Fibroblast of lung (primary cell): Measurements from ENCODE around the gene SNX32. TPM values are rescaled to one million over a fixed set of nuclear protein-coding genes. Genes with fewer than 3 reads are reported as not detected.

Experiments
- DNase-seq, 2 donors: peaks; one replicate each; pipeline versions ENCODE4 v3.0.0 to v3.0.0-alpha.2; 2010; ENCODE audit warnings: low read depth in 2 of 2
- H2AFZ ChIP-seq: 2 replicates; pipeline ENCODE4 v1.5.1; 2012; ENCODE audit warnings: low read length, control low read depth, inconsistent platforms
- H3K27ac ChIP-seq: 2 replicates; pipeline ENCODE4 v1.5.1; 2011; ENCODE audit warnings: low read length, control low read depth; ENCODE audit not compliant: insufficient read depth
- H3K27me3 ChIP-seq: 2 replicates; pipeline ENCODE4 v1.5.1; 2011; ENCODE audit warnings: mild to moderate bottlenecking, low read length; ENCODE audit not compliant: control insufficient read depth, insufficient read depth
- H3K36me3 ChIP-seq: 2 replicates; pipeline ENCODE4 v1.5.1; 2011; ENCODE audit warnings: low read length; ENCODE audit not compliant: control insufficient read depth, insufficient read depth
- H3K4me1 ChIP-seq: 2 replicates; pipeline ENCODE4 v1.5.1; 2011; ENCODE audit warnings: low read length; ENCODE audit not compliant: control insufficient read depth, insufficient read depth; ENCODE audit errors: extremely low read depth
- H3K4me2 ChIP-seq: 2 replicates; pipeline ENCODE4 v1.5.1; 2011; ENCODE audit warnings: low read length, control low read depth; ENCODE audit not compliant: insufficient read depth; ENCODE audit errors: extremely low read depth
- H3K4me3 ChIP-seq, 4 experiments: fragments of 200-600 bp in 1 of 4; sonication (generic) in 1 of 4; replicated peaks in 1 of 4; 2 replicates each; pipeline ENCODE4 v1.5.1; 2011 to 2016; ENCODE audit warnings: low read length in 4 of 4, low read depth in 3 of 4, mild to moderate bottlenecking in 3 of 4, control low read depth in 2 of 4, inconsistent platforms in 1 of 4, mixed read lengths in 1 of 4; ENCODE audit not compliant: insufficient read depth in 1 of 4; ENCODE audit errors: control extremely low read depth in 1 of 4
- H3K79me2 ChIP-seq: 2 replicates; pipeline ENCODE4 v1.5.1; 2012; ENCODE audit warnings: mild to moderate bottlenecking, low read length, inconsistent platforms; ENCODE audit not compliant: control insufficient read depth, insufficient read depth
- H3K9ac ChIP-seq: 2 replicates; pipeline ENCODE4 v1.5.1; 2011; ENCODE audit warnings: mild to moderate bottlenecking, low read length, control low read depth; ENCODE audit not compliant: insufficient read depth
- H3K9me3 ChIP-seq: 2 replicates; pipeline ENCODE4 v1.5.1; 2012; ENCODE audit warnings: low read depth, low read length; ENCODE audit not compliant: control insufficient read depth, insufficient read depth
- H4K20me1 ChIP-seq: 2 replicates; pipeline ENCODE4 v1.5.1; 2011; ENCODE audit warnings: low read length; ENCODE audit not compliant: control insufficient read depth, insufficient read depth; ENCODE audit errors: extremely low read depth
- CTCF ChIP-seq, 2 donors: IDR thresholded peaks in 1 of 2; conservative IDR thresholded peaks in 1 of 2; 1 replicate in 1 of 2; 2 replicates in 1 of 2; pipeline ENCODE4 v1.5.1; 2011 to 2012; ENCODE audit warnings: low read length in 2 of 2, control low read depth in 1 of 2, inconsistent platforms in 1 of 2, low read depth in 1 of 2, mild to moderate bottlenecking in 1 of 2
- EZH2 ChIP-seq: IDR thresholded peaks from 2 replicates; pipeline ENCODE4 v1.5.1; 2012; ENCODE audit warnings: low read length, control low read depth, mild to moderate bottlenecking; ENCODE audit errors: missing control alignments
- polyA plus RNA-seq, 2 donors: library from polyadenylated mRNA; depleted of rRNA in 1 of 2; stranded (reverse) in 1 of 2; unstranded in 1 of 2; fragments of >200 nt; gene quantifications; 2 replicates each; pipeline ENCODE4 v1.2.1, GENCODE V29; 2011 to 2012; ENCODE audit warnings: missing spikeins in 1 of 2
- total RNA-seq: library from RNA; depleted of rRNA; stranded (reverse); fragments of >200 nt; gene quantifications from 2 replicates; pipeline ENCODE4 v1.2.1, GENCODE V29; 2014

Gene SNX32
- total and polyA plus RNA-seq, 2 donors (not counting 1 experiment from before 2014, with no cell fraction given): 0.33 to 3.1 TPM

GRCh38 chr11:65810046-65810868 is 23.5 kb upstream of the SNX32 start:
- H3K79me2 ChIP-seq: no peaks in the 10 kb centered on the region
- no peak overlapping the region for H2AFZ ChIP-seq
- H3K9me3 ChIP-seq: no peaks in the 10 kb centered on the region
- H3K27me3 ChIP-seq: no peaks in the 10 kb centered on the region
- no peaks in the 10 kb centered on the region for H4K20me1 ChIP-seq
- no peaks in the 10 kb centered on the region for H3K4me1 ChIP-seq
- H3K27ac ChIP-seq: no peak overlapping the region
- DNase-seq: no peak
- H3K36me3 ChIP-seq: no peaks in the 10 kb centered on the region
- H3K9ac ChIP-seq: no peak overlapping the region
- no peak overlapping the region for H3K4me3 ChIP-seq
- no peak for TF ChIP-seq CTCF (conservative IDR thresholded peaks at IDR 0.05 in 1 of 2, IDR thresholded peaks at IDR 0.05 in 1 of 2; ENCODE audit: low read depth in 1 of 2, low read length in 2 of 2)
- no peak for TF ChIP-seq EZH2
- no peak overlapping the region for H3K4me2 ChIP-seq

GRCh38 chr11:65811764-65812475 is 21.8 kb upstream of the SNX32 start:
- Histone ChIP-seq H3K4me3 (no peak overlapping the region), H3K79me2 (no peaks in the 10 kb centered on the region), H4K20me1 (no peaks in the 10 kb centered on the region), H3K9me3 (no peaks in the 10 kb centered on the region), H3K4me2 (no peak overlapping the region), H2AFZ (no peak overlapping the region), H3K36me3 (no peaks in the 10 kb centered on the region), H3K9ac (no peak overlapping the region), H3K4me1 (no peaks in the 10 kb centered on the region), H3K27ac (no peak overlapping the region), H3K27me3 (no peaks in the 10 kb centered on the region)
- TF ChIP-seq EZH2 (no peak), CTCF (conservative IDR thresholded peaks at IDR 0.05 in 1 of 2, IDR thresholded peaks at IDR 0.05 in 1 of 2; ENCODE audit: low read depth in 1 of 2, low read length in 2 of 2) (no peak)
- DNase-seq: no peak

- Histone ChIP-seq H2AFZ (no peak overlapping the region), H3K27me3 (no peaks in the 10 kb centered on the region), H3K4me2 (no peak overlapping the region), H3K27ac (no peak overlapping the region), H3K4me1 (no peaks in the 10 kb centered on the region), H3K9me3 (no peaks in the 10 kb centered on the region), H3K79me2 (no peaks in the 10 kb centered on the region), H3K4me3 (no peak overlapping the region), H4K20me1 (no peaks in the 10 kb centered on the region), H3K36me3 (no peaks in the 10 kb centered on the region), H3K9ac (no peak overlapping the region)
- TF ChIP-seq EZH2 (no peak), CTCF (conservative IDR thresholded peaks at IDR 0.05 in 1 of 2, IDR thresholded peaks at IDR 0.05 in 1 of 2; ENCODE audit: low read depth in 1 of 2, low read length in 2 of 2) (no peak)
- no peak for DNase-seq
These were observed 19.4 kb upstream of the SNX32 start for GRCh38 chr11:65814131-65814985.
